Transverse colon (tissue), 3 donors: ENCODE results near the gene IFIH1.

Experiments used
- EP300 ChIP-seq: sonication (generic); formaldehyde crosslinking; IDR thresholded peaks from one replicate; pipeline ENCODE4 v1.6.1; 2017; ENCODE audit warnings: antibody characterized with exemption, low read depth
- POLR2A ChIP-seq: fragments of 450-650 bp; IDR thresholded peaks from one replicate; pipeline ENCODE4 v1.6.1; 2016; ENCODE audit warnings: antibody characterized with exemption, mild to moderate bottlenecking, moderate library complexity
- TF ChIP-seq, protein P1 (sequence below), 5 experiments: fragments of 200-600 bp in 3 of 5; fragments of 450-650 bp in 2 of 5; sonication (generic) in 3 of 5; IDR thresholded peaks; 1 replicate in 2 of 5; 2 replicates in 3 of 5; pipeline ENCODE4 v1.5.1; 2016 to 2017; ENCODE audit warnings: antibody characterized with exemption in 5 of 5, inconsistent platforms in 3 of 5, mild to moderate bottlenecking in 2 of 5, moderate library complexity in 1 of 5

- TF ChIP-seq, protein P1, sequence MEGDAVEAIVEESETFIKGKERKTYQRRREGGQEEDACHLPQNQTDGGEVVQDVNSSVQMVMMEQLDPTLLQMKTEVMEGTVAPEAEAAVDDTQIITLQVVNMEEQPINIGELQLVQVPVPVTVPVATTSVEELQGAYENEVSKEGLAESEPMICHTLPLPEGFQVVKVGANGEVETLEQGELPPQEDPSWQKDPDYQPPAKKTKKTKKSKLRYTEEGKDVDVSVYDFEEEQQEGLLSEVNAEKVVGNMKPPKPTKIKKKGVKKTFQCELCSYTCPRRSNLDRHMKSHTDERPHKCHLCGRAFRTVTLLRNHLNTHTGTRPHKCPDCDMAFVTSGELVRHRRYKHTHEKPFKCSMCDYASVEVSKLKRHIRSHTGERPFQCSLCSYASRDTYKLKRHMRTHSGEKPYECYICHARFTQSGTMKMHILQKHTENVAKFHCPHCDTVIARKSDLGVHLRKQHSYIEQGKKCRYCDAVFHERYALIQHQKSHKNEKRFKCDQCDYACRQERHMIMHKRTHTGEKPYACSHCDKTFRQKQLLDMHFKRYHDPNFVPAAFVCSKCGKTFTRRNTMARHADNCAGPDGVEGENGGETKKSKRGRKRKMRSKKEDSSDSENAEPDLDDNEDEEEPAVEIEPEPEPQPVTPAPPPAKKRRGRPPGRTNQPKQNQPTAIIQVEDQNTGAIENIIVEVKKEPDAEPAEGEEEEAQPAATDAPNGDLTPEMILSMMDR (IDR thresholded peaks at IDR 0.05): no peak
- no peak for TF ChIP-seq EP300
- no peak for TF ChIP-seq POLR2A
Observed at GRCh38 chr2:162267496-162267895, 51.0 kb downstream of the IFIH1 start.
